Trophoblast cell (in vitro differentiated cells and primary cell): ENCODE results near the gene TEF.

ENCODE experiments used
- DNase-seq, 2 donors: peaks; one replicate each; pipeline ENCODE4 v3.0.0-alpha.2; 2016
- H2AFZ ChIP-seq: 2 replicates; pipeline ENCODE4 v1.6.1; 2013; ENCODE audit warnings: low read length, moderate library complexity, mild to moderate bottlenecking; ENCODE audit not compliant: insufficient read depth, poor library complexity
- H2AK5ac ChIP-seq: 2 replicates; pipeline ENCODE4 v1.6.1; 2013; ENCODE audit warnings: mild to moderate bottlenecking, low read length
- H2BK120ac ChIP-seq: 2 replicates; pipeline ENCODE4 v1.6.1; 2013; ENCODE audit warnings: low read length, mild to moderate bottlenecking, moderate library complexity; ENCODE audit not compliant: insufficient read depth, poor library complexity
- H2BK12ac ChIP-seq: 2 replicates; pipeline ENCODE4 v1.6.1; 2013; ENCODE audit warnings: mild to moderate bottlenecking, low read length, moderate library complexity
- H2BK5ac ChIP-seq: 2 replicates; pipeline ENCODE4 v1.6.1; 2013; ENCODE audit warnings: low read length, low read depth, moderate library complexity, mild to moderate bottlenecking; ENCODE audit not compliant: poor library complexity
- H3K14ac ChIP-seq: 2 replicates; pipeline ENCODE4 v1.6.1; 2013; ENCODE audit warnings: mild to moderate bottlenecking, low read length
- H3K18ac ChIP-seq: 2 replicates; pipeline ENCODE4 v1.6.1; 2013; ENCODE audit warnings: mild to moderate bottlenecking, low read length
- H3K23ac ChIP-seq: 2 replicates; pipeline ENCODE4 v1.6.1; 2013; ENCODE audit warnings: low read length
- H3K27ac ChIP-seq: 2 replicates; pipeline ENCODE4 v1.5.1; 2013; ENCODE audit warnings: low read depth, mild to moderate bottlenecking, inconsistent platforms, low read length, moderate library complexity
- H3K27me3 ChIP-seq: 2 replicates; pipeline ENCODE4 v1.6.1; 2013; ENCODE audit warnings: inconsistent platforms, mild to moderate bottlenecking, low read length, moderate library complexity; ENCODE audit not compliant: insufficient read depth
- H3K36me3 ChIP-seq, 2 experiments: 1 replicate in 1 of 2; 2 replicates in 1 of 2; pipeline ENCODE4 v1.6.1; 2013; ENCODE audit warnings: low read length in 2 of 2, mild to moderate bottlenecking in 2 of 2, moderate library complexity in 1 of 2; ENCODE audit not compliant: insufficient read depth in 2 of 2, control insufficient read depth in 1 of 2
- H3K4ac ChIP-seq: 2 replicates; pipeline ENCODE4 v1.6.1; 2013; ENCODE audit warnings: low read depth, mild to moderate bottlenecking, low read length, moderate library complexity
- H3K4me1 ChIP-seq, 2 experiments: 1 replicate in 1 of 2; 2 replicates in 1 of 2; pipeline ENCODE4 v1.6.1; 2013; ENCODE audit warnings: low read length in 2 of 2, mild to moderate bottlenecking in 2 of 2, moderate library complexity in 1 of 2; ENCODE audit not compliant: insufficient read depth in 2 of 2, control insufficient read depth in 1 of 2
- H3K4me2 ChIP-seq: 2 replicates; pipeline ENCODE4 v1.6.1; 2013; ENCODE audit warnings: inconsistent platforms, mild to moderate bottlenecking, low read length, moderate library complexity
- H3K4me3 ChIP-seq: 2 replicates; pipeline ENCODE4 v1.5.1; 2013; ENCODE audit warnings: mild to moderate bottlenecking, low read depth, low read length, inconsistent platforms
- H3K79me1 ChIP-seq: one replicate; pipeline ENCODE4 v1.6.1; 2013; ENCODE audit warnings: low read length
- H3K79me2 ChIP-seq: 2 replicates; pipeline ENCODE4 v1.6.1; 2013; ENCODE audit warnings: low read length, mild to moderate bottlenecking; ENCODE audit not compliant: control insufficient read depth, insufficient read depth, poor library complexity
- H3K9ac ChIP-seq: 2 replicates; pipeline ENCODE4 v1.6.1; 2013; ENCODE audit warnings: mild to moderate bottlenecking, low read length
- H3K9me3 ChIP-seq: 2 replicates; pipeline ENCODE4 v1.6.1; 2013; ENCODE audit warnings: low read depth, mild to moderate bottlenecking, control low read depth, inconsistent platforms, low read length; ENCODE audit not compliant: insufficient read depth
- H4K12ac ChIP-seq: 2 replicates; pipeline ENCODE4 v1.6.1; 2013; ENCODE audit warnings: low read depth, mild to moderate bottlenecking, low read length, moderate library complexity
- H4K8ac ChIP-seq: 2 replicates; pipeline ENCODE4 v1.6.1; 2013; ENCODE audit warnings: low read depth, mild to moderate bottlenecking, low read length, moderate library complexity
- H4K91ac ChIP-seq: one replicate; pipeline ENCODE4 v1.6.1; 2013; ENCODE audit warnings: low read depth, mild to moderate bottlenecking, low read length, moderate library complexity
- WGBS: extraction: QIAGEN DNeasy Blood & Tissue Kit; methylation state at CpG from one replicate; pipeline ENCODE4 v1.1.7; 2013; ENCODE audit warnings: missing lambda C conversion rate; ENCODE audit not compliant: insufficient read length, insufficient coverage; ENCODE audit errors: extremely low coverage; 5-methylcytosine and 5-hydroxymethylcytosine counted together

TEF gene

DNA sequence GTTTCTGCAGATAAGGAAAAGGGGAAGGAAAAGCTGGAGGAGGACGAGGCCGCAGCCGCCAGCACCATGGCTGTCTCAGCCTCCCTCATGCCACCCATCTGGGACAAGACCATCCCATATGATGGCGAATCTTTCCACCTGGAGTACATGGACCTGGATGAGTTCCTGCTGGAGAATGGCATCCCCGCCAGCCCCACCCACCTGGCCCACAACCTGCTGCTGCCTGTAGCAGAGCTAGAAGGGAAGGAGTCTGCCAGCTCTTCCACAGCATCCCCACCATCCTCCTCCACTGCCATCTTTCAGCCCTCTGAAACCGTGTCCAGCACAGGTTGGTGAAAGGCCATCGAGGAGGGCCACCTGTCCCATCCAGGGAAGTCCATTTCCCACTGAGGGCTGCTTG, 5.6 kb downstream of the TEF start:
- no peak overlapping the region for H3K18ac ChIP-seq
- no peaks in the 10 kb centered on the region for H3K79me1 ChIP-seq
- no peak overlapping the region for H3K4me2 ChIP-seq
- no peak overlapping the region for H2BK12ac ChIP-seq
- no peak overlapping the region for H4K91ac ChIP-seq
- peak overlapping the region; percentile 10 for H3K4me3 ChIP-seq
- no peak overlapping the region for H4K8ac ChIP-seq
- H3K79me2 ChIP-seq = no peaks in the 10 kb centered on the region
- no peak overlapping the region for H2AK5ac ChIP-seq
- no peak overlapping the region for H3K9ac ChIP-seq
- peaks cover 2 to 9% of the 10 kb centered on the region in 2 experiments for H3K36me3 ChIP-seq
- no peak overlapping the region for H3K4ac ChIP-seq
- peaks cover 3 to 5% of the 10 kb centered on the region in 2 experiments for H3K4me1 ChIP-seq
- no peak overlapping the region for H3K14ac ChIP-seq
- no peaks in the 10 kb centered on the region for H3K27me3 ChIP-seq
- no peak for DNase-seq
- no peak overlapping the region for H2BK5ac ChIP-seq
- no peak overlapping the region for H3K23ac ChIP-seq
- H2BK120ac ChIP-seq = no peak overlapping the region
- no peak overlapping the region for H2AFZ ChIP-seq
- H4K12ac ChIP-seq = no peak overlapping the region
- H3K27ac ChIP-seq = no peak overlapping the region
- H3K9me3 ChIP-seq = no peaks in the 10 kb centered on the region
- WGBS = no CpG with 5 or more reads among the region's 7 CpGs

GRCh38 chr22:41394012-41394356, 12.2 kb downstream of the TEF start:
- Histone ChIP-seq H4K12ac (no peak overlapping the region), H3K4ac (no peak overlapping the region), H2AFZ (no peak overlapping the region), H2BK12ac (no peak overlapping the region), H2BK120ac (no peak overlapping the region), H2AK5ac (no peak overlapping the region), H4K8ac (no peak overlapping the region), H3K18ac (no peak overlapping the region), H3K36me3 (peaks cover 11 to 19% of the 10 kb centered on the region in 2 experiments), H3K79me2 (no peaks in the 10 kb centered on the region), H3K9me3 (no peaks in the 10 kb centered on the region), H2BK5ac (no peak overlapping the region), H3K23ac (no peak overlapping the region), H3K14ac (no peak overlapping the region), H3K4me2 (no peak overlapping the region), H4K91ac (no peak overlapping the region), H3K9ac (no peak overlapping the region), H3K27ac (no peak overlapping the region), H3K27me3 (no peaks in the 10 kb centered on the region), H3K79me1 (no peaks in the 10 kb centered on the region), H3K4me1 (no peaks in the 10 kb centered on the region), H3K4me3 (no peak overlapping the region)
- WGBS = no CpG with 5 or more reads among the region's 11 CpGs
- DNase-seq = no peak

- H2AFZ ChIP-seq = no peak overlapping the region
- H3K79me2 ChIP-seq = no peaks in the 10 kb centered on the region
- no peak overlapping the region for H3K9ac ChIP-seq
- H3K79me1 ChIP-seq = no peaks in the 10 kb centered on the region
- no peak overlapping the region for H2BK12ac ChIP-seq
- no peak overlapping the region for H4K91ac ChIP-seq
- H3K9me3 ChIP-seq = no peaks in the 10 kb centered on the region
- no peak for DNase-seq
- no peak overlapping the region for H3K4me3 ChIP-seq
- WGBS = no CpG with 5 or more reads among the region's 37 CpGs
- no peak overlapping the region for H3K27ac ChIP-seq
- peaks cover 11 to 19% of the 10 kb centered on the region in 2 experiments for H3K36me3 ChIP-seq
- H3K18ac ChIP-seq = no peak overlapping the region
- no peaks in the 10 kb centered on the region for H3K27me3 ChIP-seq
- no peak overlapping the region for H3K14ac ChIP-seq
- H3K4ac ChIP-seq = no peak overlapping the region
- no peak overlapping the region for H2BK120ac ChIP-seq
- H3K4me2 ChIP-seq = no peak overlapping the region
- H3K23ac ChIP-seq = no peak overlapping the region
- no peak overlapping the region for H4K8ac ChIP-seq
- H2AK5ac ChIP-seq = no peak overlapping the region
- H4K12ac ChIP-seq = no peak overlapping the region
- no peaks in the 10 kb centered on the region for H3K4me1 ChIP-seq
- H2BK5ac ChIP-seq = no peak overlapping the region
Observed at GRCh38 chr22:41395531-41396240, 13.9 kb downstream of the TEF start.

DNA sequence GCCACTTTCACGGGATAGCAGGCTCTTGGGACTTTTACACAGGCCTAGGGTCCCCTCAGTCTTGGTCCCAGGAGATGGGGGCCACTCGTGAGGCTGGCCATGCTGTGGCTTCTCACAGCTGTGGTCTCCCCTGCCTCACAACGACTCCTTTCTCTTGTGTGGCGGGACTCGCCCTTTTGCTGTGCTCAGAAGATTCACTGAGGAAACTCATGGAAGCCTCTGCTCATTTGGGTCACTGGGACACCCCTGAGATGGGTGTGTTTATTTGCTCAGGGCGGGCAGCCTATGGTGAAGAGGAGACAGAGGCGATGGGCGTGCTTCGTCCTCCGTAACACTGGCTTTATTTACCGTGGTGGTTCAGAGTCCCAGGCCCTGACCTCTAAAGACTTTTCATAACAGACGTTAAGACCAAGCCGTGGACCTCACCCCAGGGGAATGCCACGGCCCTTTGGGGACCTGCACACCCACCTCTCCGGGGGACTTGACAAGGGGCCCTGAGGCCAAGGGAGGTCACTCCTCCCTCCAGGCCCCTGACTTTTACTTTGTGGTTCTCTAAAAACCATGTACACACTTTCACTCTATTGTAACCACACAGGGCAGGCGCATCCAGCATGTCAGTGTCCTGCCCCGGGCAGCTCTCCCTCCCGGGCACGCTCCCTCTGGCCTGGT, 15.5 kb downstream of the TEF start:
- H3K4me3 ChIP-seq = no peak overlapping the region
- no peak overlapping the region for H3K4ac ChIP-seq
- no peak overlapping the region for H2BK120ac ChIP-seq
- no peak overlapping the region for H2BK12ac ChIP-seq
- H3K14ac ChIP-seq = no peak overlapping the region
- H3K18ac ChIP-seq = no peak overlapping the region
- H2AFZ ChIP-seq = no peak overlapping the region
- no peak for DNase-seq
- no peak overlapping the region for H4K8ac ChIP-seq
- H3K4me2 ChIP-seq = no peak overlapping the region
- H3K9ac ChIP-seq = no peak overlapping the region
- no peak overlapping the region for H3K27ac ChIP-seq
- peaks cover 11 to 16% of the 10 kb centered on the region in 2 experiments for H3K36me3 ChIP-seq
- peaks cover 5% of the 10 kb centered on the region for H3K9me3 ChIP-seq
- WGBS = no CpG with 5 or more reads among the region's 19 CpGs
- H3K4me1 ChIP-seq = no peaks in the 10 kb centered on the region
- H2AK5ac ChIP-seq = no peak overlapping the region
- H3K79me1 ChIP-seq = no peaks in the 10 kb centered on the region
- no peaks in the 10 kb centered on the region for H3K27me3 ChIP-seq
- no peak overlapping the region for H4K91ac ChIP-seq
- H3K79me2 ChIP-seq = no peaks in the 10 kb centered on the region
- H4K12ac ChIP-seq = no peak overlapping the region
- H3K23ac ChIP-seq = no peak overlapping the region
- H2BK5ac ChIP-seq = no peak overlapping the region
